ENCODE data around the gene ANO3. TPM values are rescaled to one million over a fixed set of nuclear protein-coding genes. Genes with fewer than 3 reads are reported as not detected.
"Not testable (repeated sequence)": the region's sequence is repeated elsewhere in the genome, so short reads cannot be mapped to it uniquely, and the experiment has no call there.

The ANO3 gene
- total and polyA plus RNA-seq, 2 donors (not counting 1 experiment from before 2014, with no cell fraction given): not detected

DNA sequence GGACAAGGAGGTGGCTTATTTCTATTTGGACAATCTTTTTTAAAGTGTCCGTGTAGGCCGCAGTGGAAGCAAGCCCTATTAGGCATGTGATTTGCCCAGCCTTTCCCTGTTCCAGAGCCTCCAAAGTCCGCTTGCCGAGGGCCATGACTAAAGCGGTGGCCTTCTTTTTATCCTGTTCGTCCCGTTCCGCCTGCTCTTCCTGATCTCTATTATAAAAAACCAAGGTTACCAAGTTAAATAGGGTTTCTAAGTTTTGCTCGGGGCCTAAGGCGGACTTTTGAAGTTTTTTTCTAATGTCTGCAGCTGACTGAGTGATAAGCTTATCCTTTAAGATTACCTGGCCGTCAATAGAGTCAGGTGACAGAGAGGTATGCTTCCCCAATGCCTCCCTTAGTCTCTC, 261.8 kb downstream of the ANO3 start:
- intact Hi-C loops (cut with micrococcal nuclease): no loop called here
- Histone ChIP-seq H3K36me3 (replicated peaks in 1 of 2; ENCODE audit: control extremely low read depth in 1 of 2, control insufficient read depth in 1 of 2, extremely low read depth in 1 of 2, insufficient read depth in 2 of 2, low read length in 1 of 2) (no peaks in the 10 kb centered on the region), H3K4me1 (ENCODE audit: control insufficient read depth in 2 of 2, insufficient read depth in 2 of 2, low read length in 2 of 2) (no peaks in the 10 kb centered on the region), H3K9me3 (ENCODE audit: control extremely low read depth in 1 of 3, control insufficient read depth in 2 of 3, insufficient read depth in 1 of 3, low read length in 2 of 3) (peaks cover 0 to 9% (median 0%) of the 10 kb centered on the region in 3 donors), H3K27me3 (replicated peaks in 1 of 4; ENCODE audit: control extremely low read depth in 1 of 4, control insufficient read depth in 3 of 4, insufficient read depth in 4 of 4, low read length in 3 of 4) (no peaks in the 10 kb centered on the region), H3K27ac (ENCODE audit: low read length in 2 of 2) (no peak overlapping the region), H3K79me2 (ENCODE audit: control insufficient read depth, insufficient read depth, low read length) (no peaks in the 10 kb centered on the region), H3K4me3 (ENCODE audit: control extremely low read depth in 1 of 5, extremely low read depth in 1 of 5, insufficient read depth in 1 of 5, low read depth in 2 of 5, low read length in 4 of 5) (no peak overlapping the region), H3K9ac (ENCODE audit: low read length) (no peak overlapping the region), H2AFZ (ENCODE audit: insufficient read depth, low read depth, low read length, poor library complexity, severe bottlenecking) (no peak overlapping the region), H3K4me2 (replicated peaks; ENCODE audit: low read depth, low read length, poor library complexity, severe bottlenecking) (no peak overlapping the region), H4K20me1 (ENCODE audit: control insufficient read depth, insufficient read depth, low read length, poor library complexity, severe bottlenecking) (no peaks in the 10 kb centered on the region)
- DNase-seq (no peak), ATAC-seq (ENCODE audit: low read depth) (no peak)
- Mint-ChIP-seq H3K4me1 (no peaks in the 10 kb centered on the region), H3K9me3 (ENCODE audit: insufficient read depth) (peaks cover 2% of the 10 kb centered on the region), H3K27ac (no peak overlapping the region), H3K4me3 (no peak overlapping the region), H3K27me3 (no peaks in the 10 kb centered on the region)
- WGBS (ENCODE audit: insufficient coverage): 100% methylated on average over 8 of the region's 11 CpGs
- POLR2A ChIA-PET: no interaction called here
- CTCF ChIA-PET: no interaction called here
- TF ChIP-seq, protein P1, sequence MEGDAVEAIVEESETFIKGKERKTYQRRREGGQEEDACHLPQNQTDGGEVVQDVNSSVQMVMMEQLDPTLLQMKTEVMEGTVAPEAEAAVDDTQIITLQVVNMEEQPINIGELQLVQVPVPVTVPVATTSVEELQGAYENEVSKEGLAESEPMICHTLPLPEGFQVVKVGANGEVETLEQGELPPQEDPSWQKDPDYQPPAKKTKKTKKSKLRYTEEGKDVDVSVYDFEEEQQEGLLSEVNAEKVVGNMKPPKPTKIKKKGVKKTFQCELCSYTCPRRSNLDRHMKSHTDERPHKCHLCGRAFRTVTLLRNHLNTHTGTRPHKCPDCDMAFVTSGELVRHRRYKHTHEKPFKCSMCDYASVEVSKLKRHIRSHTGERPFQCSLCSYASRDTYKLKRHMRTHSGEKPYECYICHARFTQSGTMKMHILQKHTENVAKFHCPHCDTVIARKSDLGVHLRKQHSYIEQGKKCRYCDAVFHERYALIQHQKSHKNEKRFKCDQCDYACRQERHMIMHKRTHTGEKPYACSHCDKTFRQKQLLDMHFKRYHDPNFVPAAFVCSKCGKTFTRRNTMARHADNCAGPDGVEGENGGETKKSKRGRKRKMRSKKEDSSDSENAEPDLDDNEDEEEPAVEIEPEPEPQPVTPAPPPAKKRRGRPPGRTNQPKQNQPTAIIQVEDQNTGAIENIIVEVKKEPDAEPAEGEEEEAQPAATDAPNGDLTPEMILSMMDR (IDR thresholded peaks at IDR 0.05): no peak
- no peak for TF ChIP-seq EZH2 (IDR thresholded peaks at IDR 0.05; ENCODE audit: borderline replicate concordance, insufficient read depth, low read depth, low read length, poor library complexity, severe bottlenecking)

DNA sequence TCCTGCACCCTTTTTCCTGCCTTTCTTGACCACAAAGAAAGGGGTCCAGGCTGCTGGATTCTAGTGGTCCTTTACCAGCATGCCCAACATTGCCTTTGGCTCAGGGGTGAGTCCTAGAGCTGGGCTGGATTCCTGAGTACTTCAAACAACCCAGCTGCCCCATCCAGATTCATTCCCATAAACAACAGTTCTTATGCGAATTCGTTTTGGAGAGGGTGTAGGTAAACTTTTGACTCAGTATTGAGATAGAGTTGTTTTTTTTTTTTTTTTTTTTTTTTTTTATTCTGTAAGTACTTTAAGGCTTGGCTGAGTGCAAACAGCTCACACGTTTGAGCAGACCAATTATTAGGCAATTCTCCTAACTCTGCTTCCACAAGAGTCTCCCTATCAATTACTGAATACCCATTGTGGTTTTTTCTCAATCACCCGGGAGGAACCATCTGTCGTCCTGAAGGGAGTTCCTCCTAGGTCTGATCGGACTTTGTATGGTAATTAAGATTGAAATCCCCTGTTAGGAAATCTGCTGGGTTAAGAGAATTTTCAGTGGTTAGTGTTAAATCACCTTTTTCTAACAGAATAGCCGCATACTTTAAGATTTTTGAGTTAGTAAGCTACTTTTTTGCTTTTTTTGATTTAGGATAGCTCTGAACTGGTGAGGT, 263.4 kb downstream of the ANO3 start:
- CTCF ChIA-PET; H3K4me2 ChIP-seq (replicated peaks; ENCODE audit: low read depth, low read length, poor library complexity, severe bottlenecking); H4K20me1 ChIP-seq (ENCODE audit: control insufficient read depth, insufficient read depth, low read length, poor library complexity, severe bottlenecking); H3K36me3 ChIP-seq (replicated peaks in 1 of 2; ENCODE audit: control extremely low read depth in 1 of 2, control insufficient read depth in 1 of 2, extremely low read depth in 1 of 2, insufficient read depth in 2 of 2, low read length in 1 of 2); ATAC-seq (ENCODE audit: low read depth); H3K4me3 ChIP-seq (ENCODE audit: control extremely low read depth in 1 of 5, extremely low read depth in 1 of 5, insufficient read depth in 1 of 5, low read depth in 2 of 5, low read length in 4 of 5); H3K27me3 ChIP-seq (replicated peaks in 1 of 4; ENCODE audit: control extremely low read depth in 1 of 4, control insufficient read depth in 3 of 4, insufficient read depth in 4 of 4, low read length in 3 of 4); H3K4me3 Mint-ChIP-seq; H3K4me1 ChIP-seq (ENCODE audit: control insufficient read depth in 2 of 2, insufficient read depth in 2 of 2, low read length in 2 of 2); H3K9me3 Mint-ChIP-seq (ENCODE audit: insufficient read depth); H3K4me1 Mint-ChIP-seq; DNase-seq; H3K79me2 ChIP-seq (ENCODE audit: control insufficient read depth, insufficient read depth, low read length); H3K27ac ChIP-seq (ENCODE audit: low read length in 2 of 2); H3K27ac Mint-ChIP-seq; H2AFZ ChIP-seq (ENCODE audit: insufficient read depth, low read depth, low read length, poor library complexity, severe bottlenecking); H3K9me3 ChIP-seq (ENCODE audit: control extremely low read depth in 1 of 3, control insufficient read depth in 2 of 3, insufficient read depth in 1 of 3, low read length in 2 of 3); POLR2A ChIA-PET; H3K9ac ChIP-seq (ENCODE audit: low read length); intact Hi-C loops (cut with micrococcal nuclease); H3K27me3 Mint-ChIP-seq: not testable (repeated sequence)
- 10% methylated on average over 2 of the region's 7 CpGs for WGBS (ENCODE audit: insufficient coverage)

DNA sequence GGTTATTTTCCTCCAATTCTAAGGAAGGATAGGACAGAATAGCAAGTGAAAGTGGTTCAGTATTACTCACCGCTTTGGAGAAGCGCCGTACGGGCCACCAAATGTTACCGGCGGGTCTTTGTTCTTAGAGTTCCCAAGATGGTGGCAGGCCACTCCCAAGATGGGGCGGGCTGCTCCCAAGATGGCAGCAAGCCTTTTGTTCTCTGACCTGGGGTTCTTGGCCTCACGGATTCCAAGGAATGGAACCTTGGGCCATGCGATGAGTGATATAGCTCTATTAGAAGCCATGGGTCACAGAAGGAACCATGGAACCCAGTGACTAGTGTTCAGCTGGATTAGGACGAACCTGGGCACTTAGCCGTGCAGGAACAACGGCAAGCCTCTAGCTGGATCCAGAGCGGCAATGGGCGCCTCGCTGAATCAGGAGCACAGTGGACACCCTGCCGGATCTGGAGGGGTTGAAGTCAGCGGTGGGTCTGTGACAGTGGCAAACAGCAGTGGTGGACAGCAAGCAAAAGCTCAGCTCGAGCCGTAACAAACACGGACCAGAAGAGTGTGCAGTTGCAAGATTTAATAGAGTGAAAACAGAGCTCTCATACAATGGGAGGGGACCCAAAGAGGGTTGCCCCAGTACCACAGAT, 265.2 kb downstream of the ANO3 start:
- not testable (repeated sequence) for DNase-seq; H4K20me1 ChIP-seq (ENCODE audit: control insufficient read depth, insufficient read depth, low read length, poor library complexity, severe bottlenecking)

More for the DNA sequence above, 265.2 kb downstream of the ANO3 start:
- H3K27ac ChIP-seq (ENCODE audit: low read length in 2 of 2); POLR2A ChIA-PET; H2AFZ ChIP-seq (ENCODE audit: insufficient read depth, low read depth, low read length, poor library complexity, severe bottlenecking); H3K36me3 ChIP-seq (replicated peaks in 1 of 2; ENCODE audit: control extremely low read depth in 1 of 2, control insufficient read depth in 1 of 2, extremely low read depth in 1 of 2, insufficient read depth in 2 of 2, low read length in 1 of 2); H3K4me3 ChIP-seq (ENCODE audit: control extremely low read depth in 1 of 5, extremely low read depth in 1 of 5, insufficient read depth in 1 of 5, low read depth in 2 of 5, low read length in 4 of 5); CTCF ChIA-PET; H3K27me3 Mint-ChIP-seq; H3K9me3 ChIP-seq (ENCODE audit: control extremely low read depth in 1 of 3, control insufficient read depth in 2 of 3, insufficient read depth in 1 of 3, low read length in 2 of 3); H3K4me3 Mint-ChIP-seq; ATAC-seq (ENCODE audit: low read depth); H3K9ac ChIP-seq (ENCODE audit: low read length); H3K79me2 ChIP-seq (ENCODE audit: control insufficient read depth, insufficient read depth, low read length); H3K4me2 ChIP-seq (replicated peaks; ENCODE audit: low read depth, low read length, poor library complexity, severe bottlenecking); H3K4me1 Mint-ChIP-seq; intact Hi-C loops (cut with micrococcal nuclease); H3K27ac Mint-ChIP-seq; H3K27me3 ChIP-seq (replicated peaks in 1 of 4; ENCODE audit: control extremely low read depth in 1 of 4, control insufficient read depth in 3 of 4, insufficient read depth in 4 of 4, low read length in 3 of 4); H3K4me1 ChIP-seq (ENCODE audit: control insufficient read depth in 2 of 2, insufficient read depth in 2 of 2, low read length in 2 of 2); H3K9me3 Mint-ChIP-seq (ENCODE audit: insufficient read depth): not testable (repeated sequence)
- WGBS (ENCODE audit: insufficient coverage): 97% methylated on average over 17 of the region's 20 CpGs
